ENCODE measurements around the gene SH3GL1. TPM values are rescaled to one million over a fixed set of nuclear protein-coding genes. Genes with fewer than 3 reads are reported as not detected.

Gene SH3GL1
- total and polyA plus RNA-seq, 9 of the 15 experiments (the other 6 are each of a cell fraction or from before 2014, with no cell fraction given), result 1.7 to 75.3 (median 25.7) TPM

DNA sequence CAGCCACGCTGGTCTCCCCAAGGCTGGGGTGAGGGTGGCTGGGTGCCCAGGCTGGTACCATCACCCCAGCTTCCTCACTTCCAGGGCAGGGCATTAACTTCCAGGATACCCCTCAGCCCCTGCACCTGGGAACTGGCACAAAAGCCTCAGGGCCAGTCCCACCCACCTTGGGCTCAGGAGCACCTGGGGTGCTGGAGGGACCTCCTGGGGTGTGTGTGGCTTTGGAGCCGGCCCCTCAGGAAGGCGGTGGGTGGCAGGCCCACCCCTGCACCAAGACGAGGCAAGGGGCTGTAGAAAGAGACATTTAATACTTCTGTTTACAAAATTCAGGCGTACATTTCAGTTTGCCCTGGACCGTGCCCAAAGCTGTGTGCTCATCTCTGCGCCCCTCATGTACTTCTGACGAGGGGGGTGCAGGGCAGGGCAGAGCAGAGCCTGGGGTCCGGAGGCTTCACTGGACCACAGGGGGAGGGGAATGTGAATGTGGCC lies 40.2 kb downstream of the SH3GL1 start (continued):
- peak; percentile 65 for TF ChIP-seq POLR2G (IDR thresholded peaks at IDR 0.05; ENCODE audit: low read depth, low read length)
- no peak for TF ChIP-seq MTA2 (IDR thresholded peaks at IDR 0.05; ENCODE audit: low read depth)
- no peak for TF ChIP-seq RBM15 (IDR thresholded peaks at IDR 0.05; ENCODE audit: insufficient read depth, low read length)
- no peak for TF ChIP-seq TAF15 (IDR thresholded peaks at IDR 0.05; ENCODE audit: low read depth, low read length)

DNA sequence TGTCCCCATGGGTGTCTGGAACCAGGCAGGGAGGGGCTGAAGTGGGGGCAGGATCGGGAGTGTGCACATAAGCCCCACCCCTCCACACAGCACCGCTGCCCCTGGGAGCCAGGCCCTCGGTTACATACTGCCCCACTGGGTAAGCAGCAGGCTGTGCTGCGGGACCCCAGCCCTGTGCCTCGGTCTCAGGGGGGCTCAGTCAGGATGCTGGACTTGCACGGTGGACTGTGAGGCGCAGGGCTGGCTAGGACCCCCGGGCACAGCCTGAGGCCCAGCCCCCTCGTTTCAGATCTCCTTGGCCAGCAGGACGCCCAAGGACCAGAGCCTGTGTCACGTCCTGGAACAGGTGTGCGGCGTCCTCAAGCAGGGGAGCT lies 40.7 kb downstream of the SH3GL1 start:
- H3K4me1 ChIP-seq (replicated peaks in 1 of 2; ENCODE audit: control insufficient read depth in 2 of 2, insufficient read depth in 2 of 2, low read length in 2 of 2), result peaks cover 0 to 73% of the 10 kb centered on the region in 2 experiments; a peak in 2 of 5 replicates
- CTCF ChIA-PET (ENCODE audit: low intra/inter-chr PET ratio), result no interaction called here
- WGBS (ENCODE audit: insufficient coverage, low coverage, missing lambda C conversion rate), result 83% methylated on average over 13 of the region's 13 CpGs
- no peak overlapping the region for H3K27ac ChIP-seq (ENCODE audit: extremely low read depth, low read depth, low read length)
- ATAC-seq (peak; percentile 57), FAIRE-seq (no peak), DNase-seq (ENCODE audit: extremely low read depth in 1 of 4, low spot score in 3 of 4) (no peak)
- TF ChIP-seq POLR2G (IDR thresholded peaks at IDR 0.05; ENCODE audit: low read depth, low read length) (peak; percentile 78), RBM22 (IDR thresholded peaks at IDR 0.05; ENCODE audit: low read depth, low read length, poor library complexity, severe bottlenecking) (peak; percentile 21), POLR2AphosphoS5 (IDR thresholded peaks at IDR 0.05; ENCODE audit: control insufficient read depth, insufficient read depth, low read depth, low read length) (peak; percentile 29; the same call in 1 of the 2 replicates), ZC3H11A (IDR thresholded peaks at IDR 0.05; ENCODE audit: low read depth, low read length) (no peak), RBFOX2 (IDR thresholded peaks at IDR 0.05; ENCODE audit: low read depth, low read length) (peak; percentile 46), POLR2A (conservative IDR thresholded peaks at IDR 0.05) (peak; percentile 20; the same call in 1 of the 2 replicates), ZNF699 (CRISPR knock-in tag; IDR thresholded peaks at IDR 0.05; ENCODE audit: insufficient replicate concordance) (no peak)
- TF ChIP-seq, protein P1, sequence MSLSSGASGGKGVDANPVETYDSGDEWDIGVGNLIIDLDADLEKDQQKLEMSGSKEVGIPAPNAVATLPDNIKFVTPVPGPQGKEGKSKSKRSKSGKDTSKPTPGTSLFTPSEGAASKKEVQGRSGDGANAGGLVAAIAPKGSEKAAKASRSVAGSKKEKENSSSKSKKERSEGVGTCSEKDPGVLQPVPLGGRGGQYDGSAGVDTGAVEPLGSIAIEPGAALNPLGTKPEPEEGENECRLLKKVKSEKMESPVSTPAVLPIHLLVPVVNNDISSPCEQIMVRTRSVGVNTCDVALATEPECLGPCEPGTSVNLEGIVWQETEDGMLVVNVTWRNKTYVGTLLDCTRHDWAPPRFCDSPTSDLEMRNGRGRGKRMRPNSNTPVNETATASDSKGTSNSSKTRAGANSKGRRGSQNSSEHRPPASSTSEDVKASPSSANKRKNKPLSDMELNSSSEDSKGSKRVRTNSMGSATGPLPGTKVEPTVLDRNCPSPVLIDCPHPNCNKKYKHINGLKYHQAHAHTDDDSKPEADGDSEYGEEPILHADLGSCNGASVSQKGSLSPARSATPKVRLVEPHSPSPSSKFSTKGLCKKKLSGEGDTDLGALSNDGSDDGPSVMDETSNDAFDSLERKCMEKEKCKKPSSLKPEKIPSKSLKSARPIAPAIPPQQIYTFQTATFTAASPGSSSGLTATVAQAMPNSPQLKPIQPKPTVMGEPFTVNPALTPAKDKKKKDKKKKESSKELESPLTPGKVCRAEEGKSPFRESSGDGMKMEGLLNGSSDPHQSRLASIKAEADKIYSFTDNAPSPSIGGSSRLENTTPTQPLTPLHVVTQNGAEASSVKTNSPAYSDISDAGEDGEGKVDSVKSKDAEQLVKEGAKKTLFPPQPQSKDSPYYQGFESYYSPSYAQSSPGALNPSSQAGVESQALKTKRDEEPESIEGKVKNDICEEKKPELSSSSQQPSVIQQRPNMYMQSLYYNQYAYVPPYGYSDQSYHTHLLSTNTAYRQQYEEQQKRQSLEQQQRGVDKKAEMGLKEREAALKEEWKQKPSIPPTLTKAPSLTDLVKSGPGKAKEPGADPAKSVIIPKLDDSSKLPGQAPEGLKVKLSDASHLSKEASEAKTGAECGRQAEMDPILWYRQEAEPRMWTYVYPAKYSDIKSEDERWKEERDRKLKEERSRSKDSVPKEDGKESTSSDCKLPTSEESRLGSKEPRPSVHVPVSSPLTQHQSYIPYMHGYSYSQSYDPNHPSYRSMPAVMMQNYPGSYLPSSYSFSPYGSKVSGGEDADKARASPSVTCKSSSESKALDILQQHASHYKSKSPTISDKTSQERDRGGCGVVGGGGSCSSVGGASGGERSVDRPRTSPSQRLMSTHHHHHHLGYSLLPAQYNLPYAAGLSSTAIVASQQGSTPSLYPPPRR (CRISPR knock-in tag; IDR thresholded peaks at IDR 0.05; ENCODE audit: borderline replicate concordance), result no peak
- H3K9me3 ChIP-seq (replicated peaks; ENCODE audit: control insufficient read depth, insufficient read depth, low read depth, low read length), result no peaks in the 10 kb centered on the region
- H3K27me3 ChIP-seq (ENCODE audit: control insufficient read depth in 2 of 2, insufficient read depth in 2 of 2, low read length in 2 of 2), result no peaks in the 10 kb centered on the region
- no TSS peak for BruUV-seq (replicated peaks)
- H3K36me3 ChIP-seq (ENCODE audit: control insufficient read depth, insufficient read depth, low read length), result peaks cover 69% of the 10 kb centered on the region; the same call in 2 of the 3 replicates
- H3K9ac ChIP-seq (ENCODE audit: insufficient read depth in 1 of 2, low read depth in 2 of 2, low read length in 2 of 2), result peak overlapping the region in 1 of 2 experiments; percentile 73; a peak in 2 of 4 replicates
- H2AFZ ChIP-seq (ENCODE audit: low read depth, low read length), result no peak overlapping the region
- no peaks in the 10 kb centered on the region for H3K9me1 ChIP-seq (ENCODE audit: control insufficient read depth, insufficient read depth, low read length)
- no peak overlapping the region for H3K4me3 ChIP-seq
- POLR2A ChIA-PET, result interaction anchor here (0.6 to 4.8 kb wide), 5 partner anchors 10 to 37 kb away, joined by 3 to 29 read pairs (median 6); no protein-coding TSS in a partner anchor
- H3K79me2 ChIP-seq (ENCODE audit: control insufficient read depth, insufficient read depth, low read length), result no peaks in the 10 kb centered on the region
- intact Hi-C loops (cut with micrococcal nuclease), result no loop called here
- no peak overlapping the region for H3K4me2 ChIP-seq (ENCODE audit: insufficient read depth, low read length)
- 0 out of 2 replicates have a peak, but pooled peaks cover 4% of the 10 kb centered on the region for H4K20me1 ChIP-seq (replicated peaks; ENCODE audit: control insufficient read depth, insufficient read depth, low read length)
- in situ Hi-C loops (cut with MboI), result no loop called here

Data from K562 (cell line).